GM10248 (cell line): ENCODE results near the gene SMAD6.

Source experiments
- CTCF ChIA-PET: fragments of 300-600 bp; sonication (Branson Sonifier 250); formaldehyde crosslinking; extraction: SDS; loops from one replicate; lab custom pipeline; 2021; ENCODE audit warnings: antibody characterized with exemption; lab: Yijun Ruan, JAX
- POLR2A ChIA-PET: fragments of 350-650 bp; sonication (Branson Sonifier 250); formaldehyde crosslinking; extraction: SDS; loops from one replicate; lab custom pipeline; 2020; ENCODE audit warnings: antibody characterized with exemption; lab: Yijun Ruan, JAX
- DNase-seq: peaks from one replicate; pipeline ENCODE4 v3.0.0; 2012; ENCODE audit errors: extremely low spot score
- CTCF ChIP-seq: IDR thresholded peaks from 2 replicates; pipeline ENCODE4 v1.5.1; 2012; ENCODE audit warnings: mild to moderate bottlenecking, low read depth; ENCODE audit errors: extremely low read depth, missing control alignments, control extremely low read depth

SMAD6 gene

DNA sequence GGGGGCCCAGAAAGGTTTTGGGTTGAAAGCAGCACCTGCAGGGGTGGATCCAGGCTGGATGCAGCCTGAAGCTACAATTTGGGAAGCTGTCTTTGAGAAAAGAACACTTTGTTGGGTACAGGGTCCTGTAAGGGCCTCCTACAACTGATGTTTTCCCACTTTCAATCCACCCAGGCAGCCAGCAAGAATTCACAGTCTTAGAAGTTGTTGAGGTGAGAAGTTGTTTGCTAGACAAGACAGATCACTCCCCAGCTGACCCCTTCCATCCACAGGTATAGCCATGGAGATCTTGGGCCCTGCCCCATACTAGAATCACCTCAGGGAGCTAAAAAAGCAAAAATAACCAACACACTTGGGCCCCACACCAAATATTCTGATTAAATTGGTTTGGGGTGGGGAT is 10.3 kb upstream of the SMAD6 start:
- CTCF ChIA-PET = interaction anchor here (1.2 kb wide), 1 partner anchor 10 kb away, joined by 3 read pairs; no protein-coding TSS in a partner anchor

DNA sequence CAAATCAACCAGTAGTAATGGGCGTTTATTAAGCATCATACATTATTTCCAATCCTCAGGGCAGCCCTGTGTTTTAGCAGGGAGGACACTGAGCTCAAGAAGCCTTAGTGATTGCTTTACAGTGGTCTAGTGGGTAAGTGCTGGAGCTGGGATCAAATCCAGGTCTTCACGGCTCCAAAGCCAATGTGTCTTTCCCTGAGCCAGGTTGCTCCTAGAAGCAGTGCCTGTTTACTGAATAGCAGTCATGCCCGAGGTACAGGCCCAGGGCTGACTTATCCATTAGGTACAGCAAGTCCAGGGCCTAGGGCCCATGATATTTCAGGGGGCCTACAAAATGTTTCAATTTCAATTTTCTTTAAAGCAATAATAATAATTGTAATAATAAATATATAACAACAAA is 9.6 kb upstream of the SMAD6 start:
- no peak for TF ChIP-seq CTCF
- DNase-seq = no peak
- POLR2A ChIA-PET = no interaction called here
- CTCF ChIA-PET = interaction anchor here (1.2 kb wide), 1 partner anchor 10 kb away, joined by 3 read pairs; no protein-coding TSS in a partner anchor

More for the DNA sequence above, 10.3 kb upstream of the SMAD6 start:
- POLR2A ChIA-PET = no interaction called here
- no peak for DNase-seq
- no peak for TF ChIP-seq CTCF

DNA sequence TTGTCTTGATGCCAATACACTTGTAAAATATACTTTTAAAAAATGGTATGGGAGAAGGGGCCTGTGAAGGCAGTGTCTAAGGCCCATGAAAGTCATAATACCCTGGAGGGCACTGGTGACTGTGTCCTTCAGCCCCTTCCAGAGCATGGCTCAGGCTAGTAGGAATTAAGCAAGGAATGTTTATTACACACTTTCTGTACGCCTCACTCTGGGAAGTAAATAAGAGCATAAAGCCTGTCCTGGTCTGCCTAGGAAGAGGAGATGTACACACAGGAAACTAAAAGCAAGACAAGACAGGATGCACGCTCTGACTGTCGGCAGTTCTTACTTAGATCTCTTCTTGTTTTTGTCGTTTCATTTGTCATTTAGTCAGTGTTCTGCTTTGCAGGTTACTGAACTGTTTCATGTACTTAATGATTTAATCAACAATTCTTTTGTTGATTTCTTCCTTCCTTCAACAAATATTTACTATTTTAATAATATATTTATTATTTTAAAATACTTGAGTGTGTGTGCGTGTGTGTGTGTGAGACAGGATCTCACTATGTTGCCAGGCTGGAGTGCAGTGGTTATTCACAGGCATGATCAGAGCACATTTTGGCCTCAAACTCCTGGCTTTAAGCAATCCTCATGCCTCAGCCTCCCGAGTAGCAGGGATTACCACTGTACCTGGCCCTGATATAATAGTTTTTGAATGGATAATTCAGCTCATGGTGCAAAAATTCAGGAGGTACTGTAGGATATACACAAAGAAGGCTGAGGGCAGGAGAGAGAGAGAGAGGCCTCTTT is 9.0 kb upstream of the SMAD6 start:
- TF ChIP-seq CTCF = no peak
- ChIA-PET POLR2A (no interaction called here), CTCF (no interaction called here)
- no peak for DNase-seq

- DNase-seq = no peak
- ChIA-PET CTCF (interaction anchor here (1.5 kb wide), 1 partner anchor 78 kb away, joined by 4 read pairs; no protein-coding TSS in a partner anchor), POLR2A (interaction anchor here (0.6 kb wide), 1 partner anchor 1391 kb away, joined by 3 read pairs; no protein-coding TSS in a partner anchor)
- TF ChIP-seq CTCF = no peak
These were observed 5.3 kb upstream of the SMAD6 start for GRCh38 chr15:66696770-66697169.

DNA sequence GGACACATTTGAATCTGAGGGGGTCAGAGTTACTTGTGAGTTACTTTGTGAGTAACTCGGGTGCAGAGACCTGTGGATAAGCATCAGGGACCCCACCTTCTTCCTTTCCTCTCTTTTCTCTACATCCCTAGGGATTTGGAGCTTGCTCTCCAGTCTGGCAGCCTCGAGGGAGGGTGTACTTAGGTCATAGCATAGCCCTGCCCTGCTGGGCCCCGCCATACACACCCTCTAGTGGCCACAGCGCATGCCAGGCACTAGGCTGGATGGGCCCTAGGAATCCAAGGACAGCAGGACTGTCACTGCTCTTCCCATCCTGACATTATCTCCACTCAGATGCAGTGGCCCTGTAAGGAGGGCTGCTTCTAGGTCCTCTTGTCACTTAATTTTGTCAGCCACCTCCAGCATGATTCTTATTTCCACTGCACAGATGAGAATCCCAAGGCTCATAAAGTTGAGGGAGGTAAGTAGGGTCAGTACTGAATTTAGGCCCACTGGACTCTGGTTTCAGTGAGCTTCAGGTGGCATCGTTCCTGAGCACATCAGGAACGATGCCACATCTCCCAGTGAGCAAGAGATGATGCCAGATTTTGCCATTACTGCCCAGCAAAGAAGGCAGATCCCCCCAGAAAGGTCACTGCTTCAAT is 3.6 kb upstream of the SMAD6 start:
- POLR2A ChIA-PET = no interaction called here

More for the DNA sequence above, 3.6 kb upstream of the SMAD6 start:
- no peak for DNase-seq
- CTCF ChIA-PET = interaction anchor here (1.0 to 1.5 kb wide), 2 partner anchors 9 to 79 kb away, joined by 3 to 4 read pairs; no protein-coding TSS in a partner anchor
- TF ChIP-seq CTCF = peak; percentile 52
